KG1 (cell line): Measurements from ENCODE around the gene CELA2A.
"Not testable (repeated sequence)": the region's sequence is repeated elsewhere in the genome, so short reads cannot be mapped to it uniquely, and the experiment has no call there.

Source experiments
- DNase-seq: peaks from one replicate; lab custom pipeline; 2025; lab: John Stamatoyannopoulos, UW

The CELA2A gene

GRCh38 chr1:15501208-15502032 lies 44.9 kb downstream of the CELA2A start:
- peak; percentile 30 for DNase-seq

- no peak for DNase-seq
These were observed 47.9 kb downstream of the CELA2A start for GRCh38 chr1:15504436-15504835.

GRCh38 chr1:15506831-15507230 lies 50.3 kb downstream of the CELA2A start:
- no peak for DNase-seq

GRCh38 chr1:15507278-15507677 lies 50.7 kb downstream of the CELA2A start:
- no peak for DNase-seq

GRCh38 chr1:15508700-15509487 lies 52.4 kb downstream of the CELA2A start:
- DNase-seq = no peak

- no peak for DNase-seq
These were observed 53.1 kb downstream of the CELA2A start for GRCh38 chr1:15509586-15509985.

- DNase-seq = no peak
These were observed 54.3 kb downstream of the CELA2A start for GRCh38 chr1:15510611-15511405.

GRCh38 chr1:15513192-15513591 lies 56.7 kb downstream of the CELA2A start:
- DNase-seq = no peak

GRCh38 chr1:15513919-15514318 lies 57.4 kb downstream of the CELA2A start:
- no peak for DNase-seq

- not testable (repeated sequence) for DNase-seq
These were observed 58.0 kb downstream of the CELA2A start for GRCh38 chr1:15514557-15514956.

- no peak for DNase-seq
These were observed 58.6 kb downstream of the CELA2A start for GRCh38 chr1:15515022-15515663.

GRCh38 chr1:15519625-15520024 lies 63.1 kb downstream of the CELA2A start:
- no peak for DNase-seq

- not testable (repeated sequence) for DNase-seq
These were observed 64.8 kb downstream of the CELA2A start for GRCh38 chr1:15521206-15521906.
